Measurements from ENCODE around the gene PRPH. TPM values are rescaled to one million over a fixed set of nuclear protein-coding genes. Genes with fewer than 3 reads are reported as not detected.

The PRPH gene
- total RNA-seq, 1 experiment from 2014 or later, result 1.4 TPM

GRCh38 chr12:49327368-49327767 is 32.4 kb downstream of the PRPH start:
- no peak overlapping the region for H3K27ac Mint-ChIP-seq (ENCODE audit: low read depth, unreplicated experiment)
- BruUV-seq (replicated peaks), result no TSS peak
- H3K4me3 Mint-ChIP-seq (ENCODE audit: unreplicated experiment), result no peak overlapping the region
- no peaks in the 10 kb centered on the region for H3K27me3 Mint-ChIP-seq (ENCODE audit: insufficient read depth, unreplicated experiment)
- POLR2A ChIA-PET, result no interaction called here
- intact Hi-C loops (cut with micrococcal nuclease), result no loop called here
- no peaks in the 10 kb centered on the region for H3K9me3 Mint-ChIP-seq (ENCODE audit: unreplicated experiment)
- H3K36me3 Mint-ChIP-seq (ENCODE audit: insufficient read depth, unreplicated experiment), result peaks cover 5% of the 10 kb centered on the region
- H3K4me1 Mint-ChIP-seq (ENCODE audit: insufficient read depth, unreplicated experiment), result peaks cover 6% of the 10 kb centered on the region
- TF ChIP-seq CTCF (IDR thresholded peaks at IDR 0.05; ENCODE audit: unreplicated experiment), result no peak
- DNase-seq (ENCODE audit: unreplicated experiment), result no peak
- CTCF ChIA-PET, result interaction anchor here (1.3 kb wide), 1 partner anchor 39 kb away, joined by 4 read pairs; no protein-coding TSS in a partner anchor

GRCh38 chr12:49327887-49328286 is 32.9 kb downstream of the PRPH start:
- no peak for DNase-seq (ENCODE audit: unreplicated experiment)
- H3K27me3 Mint-ChIP-seq (ENCODE audit: insufficient read depth, unreplicated experiment), result no peaks in the 10 kb centered on the region
- ChIA-PET POLR2A (no interaction called here), CTCF (no interaction called here)
- intact Hi-C loops (cut with micrococcal nuclease), result no loop called here
- H3K4me3 Mint-ChIP-seq (ENCODE audit: unreplicated experiment), result no peak overlapping the region
- H3K9me3 Mint-ChIP-seq (ENCODE audit: unreplicated experiment), result no peaks in the 10 kb centered on the region
- no TSS peak for BruUV-seq (replicated peaks)
- TF ChIP-seq CTCF (IDR thresholded peaks at IDR 0.05; ENCODE audit: unreplicated experiment), result no peak
- peaks cover 5% of the 10 kb centered on the region for H3K36me3 Mint-ChIP-seq (ENCODE audit: insufficient read depth, unreplicated experiment)
- no peak overlapping the region for H3K27ac Mint-ChIP-seq (ENCODE audit: low read depth, unreplicated experiment)
- H3K4me1 Mint-ChIP-seq (ENCODE audit: insufficient read depth, unreplicated experiment), result peaks cover 5% of the 10 kb centered on the region

GRCh38 chr12:49328816-49329215 is 33.9 kb downstream of the PRPH start:
- intact Hi-C loops (cut with micrococcal nuclease), result no loop called here
- no peak for TF ChIP-seq CTCF (IDR thresholded peaks at IDR 0.05; ENCODE audit: unreplicated experiment)
- Mint-ChIP-seq H3K27ac (ENCODE audit: low read depth, unreplicated experiment) (no peak overlapping the region), H3K4me1 (ENCODE audit: insufficient read depth, unreplicated experiment) (no peaks in the 10 kb centered on the region), H3K27me3 (ENCODE audit: insufficient read depth, unreplicated experiment) (no peaks in the 10 kb centered on the region), H3K36me3 (ENCODE audit: insufficient read depth, unreplicated experiment) (peaks cover 5% of the 10 kb centered on the region), H3K9me3 (ENCODE audit: unreplicated experiment) (no peaks in the 10 kb centered on the region), H3K4me3 (ENCODE audit: unreplicated experiment) (no peak overlapping the region)
- ChIA-PET CTCF (interaction anchor here (0.5 to 1.2 kb wide), 2 partner anchors 251 to 255 kb away, joined by 3 read pairs; no protein-coding TSS in a partner anchor), POLR2A (no interaction called here)
- BruUV-seq (replicated peaks), result no TSS peak
- no peak for DNase-seq (ENCODE audit: unreplicated experiment)

- BruUV-seq (replicated peaks), result no TSS peak
- no peaks in the 10 kb centered on the region for H3K27me3 Mint-ChIP-seq (ENCODE audit: insufficient read depth, unreplicated experiment)
- ChIA-PET CTCF (interaction anchor here (0.6 to 2.9 kb wide), 5 partner anchors 17 to 184 kb away, joined by 3 to 19 read pairs (median 9); partner anchors contain the start of gene DNAJC22), POLR2A (interaction anchor here (0.7 kb wide), 1 partner anchor 12 kb away, joined by 3 read pairs; no protein-coding TSS in a partner anchor)
- H3K36me3 Mint-ChIP-seq (ENCODE audit: insufficient read depth, unreplicated experiment), result no peaks in the 10 kb centered on the region
- no peak for TF ChIP-seq CTCF (IDR thresholded peaks at IDR 0.05; ENCODE audit: unreplicated experiment)
- H3K9me3 Mint-ChIP-seq (ENCODE audit: unreplicated experiment), result no peaks in the 10 kb centered on the region
- no peak for DNase-seq (ENCODE audit: unreplicated experiment)
- no peaks in the 10 kb centered on the region for H3K4me1 Mint-ChIP-seq (ENCODE audit: insufficient read depth, unreplicated experiment)
- intact Hi-C loops (cut with micrococcal nuclease), result no loop called here
- no peak overlapping the region for H3K4me3 Mint-ChIP-seq (ENCODE audit: unreplicated experiment)
- no peak overlapping the region for H3K27ac Mint-ChIP-seq (ENCODE audit: low read depth, unreplicated experiment)
Observed at GRCh38 chr12:49330032-49330619, 35.2 kb downstream of the PRPH start.
